ENCODE measurements around the gene STXBP6. TPM values are rescaled to one million over a fixed set of nuclear protein-coding genes. Genes with fewer than 3 reads are reported as not detected.

Gene STXBP6
- total and polyA plus RNA-seq, 2 of the 13 experiments (the other 11 are each of a cell fraction or from before 2014, with no cell fraction given): 35.3 to 42.8 TPM

- CTCF ChIA-PET (ENCODE audit: low intra/inter-chr PET ratio, low total read pairs): no interaction called here
- Histone ChIP-seq H3K4me2 (ENCODE audit: low read depth, low read length) (no peak overlapping the region), H3K4me3 (replicated peaks in 1 of 3; ENCODE audit: insufficient read depth in 1 of 3, low read depth in 2 of 3, low read length in 3 of 3) (no peak overlapping the region), H3K36me3 (replicated peaks in 1 of 2; ENCODE audit: control insufficient read depth in 1 of 2, insufficient read depth in 2 of 2, low read length in 2 of 2) (peaks cover 0 to 2% of the 10 kb centered on the region in 2 experiments; a peak in 2 of 5 replicates), H2AFZ (ENCODE audit: low read length) (no peak overlapping the region), H3K9ac (ENCODE audit: insufficient read depth, low read depth, low read length) (no peak overlapping the region), H3K79me2 (ENCODE audit: insufficient read depth, low read length) (no peaks in the 10 kb centered on the region), H3K4me1 (ENCODE audit: insufficient read depth, low read length) (peaks cover 27% of the 10 kb centered on the region), H4K20me1 (ENCODE audit: insufficient read depth, low read length) (no peaks in the 10 kb centered on the region), H3K9me3 (ENCODE audit: low read length) (no peaks in the 10 kb centered on the region), H3K27me3 (ENCODE audit: control insufficient read depth in 1 of 2, insufficient read depth in 2 of 2, low read length in 2 of 2) (no peaks in the 10 kb centered on the region), H3K27ac (ENCODE audit: extremely low read length, insufficient read depth, low read length) (no peak overlapping the region)
- intact Hi-C loops (cut with micrococcal nuclease; ENCODE audit: unreplicated experiment) (no loop called here), in situ Hi-C loops (cut with HindIII; ENCODE audit: extremely low pct_ligation_motif_present, low pct_unique_long_range_greater_than_20kb) (no loop called here)
- FAIRE-seq (no peak), DNase-seq (ENCODE audit: low spot score) (no peak), ATAC-seq (no peak)
- TF ChIP-seq ZNF775 (CRISPR knock-in tag; IDR thresholded peaks at IDR 0.05; ENCODE audit: borderline replicate concordance) (0 out of 2 replicates have a peak, but pooled peaks have one; percentile 21), MAFF (IDR thresholded peaks at IDR 0.05; ENCODE audit: low read depth, low read length) (peak; percentile 46; the same call in 1 of the 2 replicates), DPF2 (CRISPR knock-in tag; IDR thresholded peaks at IDR 0.05; ENCODE audit: borderline replicate concordance, low read depth) (no peak), HNF1A (IDR thresholded peaks at IDR 0.05; ENCODE audit: low read depth) (no peak), HNF1A (CRISPR knock-in tag; IDR thresholded peaks at IDR 0.05; ENCODE audit: borderline replicate concordance) (no peak), ZHX2 (IDR thresholded peaks at IDR 0.05; ENCODE audit: low read depth) (no peak), ZHX2 (CRISPR knock-in tag; IDR thresholded peaks at IDR 0.05; ENCODE audit: borderline replicate concordance) (no peak), PAX8 (CRISPR knock-in tag; IDR thresholded peaks at IDR 0.05; ENCODE audit: borderline replicate concordance) (no peak), MAFK (conservative IDR thresholded peaks at IDR 0.05 in 1 of 2, IDR thresholded peaks at IDR 0.05 in 1 of 2; ENCODE audit: low read length in 2 of 2) (peak; percentile 12 to 57; a peak in 2 of 4 replicates)
- BruUV-seq (replicated peaks): no TSS peak
- POLR2A ChIA-PET: interaction anchor here (1.3 kb wide), 1 partner anchor 8 kb away, joined by 8 read pairs; no protein-coding TSS in a partner anchor
Observed at GRCh38 chr14:24847568-24848095, 202.3 kb downstream of the STXBP6 start.

Measured in HepG2 (cell line).